WTC11 (cell line): ENCODE data around the gene UBAC2. TPM values are rescaled to one million over a fixed set of nuclear protein-coding genes. Genes with fewer than 3 reads are reported as not detected.

ENCODE experiments used
- ATAC-seq: fragments of 200-7000 bp; cut with Tn5 transposase; 2 replicates; pipeline ENCODE4 v1.10.0; 2021; ENCODE audit warnings: mild to moderate bottlenecking, moderate library complexity
- CTCF ChIA-PET: fragments of 300-600 bp; sonication (Branson Sonifier 250); formaldehyde crosslinking; loops from one replicate; lab custom pipeline; 2021; ENCODE audit warnings: antibody characterized with exemption; lab: Charles Lee
- POLR2A ChIA-PET: fragments of 350-600 bp; sonication (Branson Sonifier 250); formaldehyde crosslinking; loops from one replicate; lab custom pipeline; 2021; ENCODE audit warnings: antibody characterized with exemption; lab: Charles Lee
- DNase-seq: peaks from one replicate; pipeline ENCODE4 v3.0.0; 2021; ENCODE audit warnings: low spot score
- H3K27ac Mint-ChIP-seq: 2 replicates; pipeline ENCODE4 v1.8.0; 2021; ENCODE audit warnings: mixed read lengths
- H3K27me3 Mint-ChIP-seq: 2 replicates; pipeline ENCODE4 v1.8.0; 2021; ENCODE audit warnings: low read depth, mild to moderate bottlenecking, moderate library complexity, mixed read lengths
- H3K36me3 Mint-ChIP-seq: 2 replicates; pipeline ENCODE4 v1.8.0; 2021; ENCODE audit warnings: mixed read lengths
- H3K4me1 Mint-ChIP-seq: 2 replicates; pipeline ENCODE4 v1.8.0; 2022; ENCODE audit warnings: mixed read lengths
- H3K4me3 Mint-ChIP-seq: 2 replicates; pipeline ENCODE4 v1.8.0; 2021; ENCODE audit warnings: mild to moderate bottlenecking, moderate library complexity, mixed read lengths
- H3K9me3 Mint-ChIP-seq: 2 replicates; pipeline ENCODE4 v1.8.0; 2021; ENCODE audit warnings: mixed read lengths
- EMX1 ChIP-seq: fragments of 250-450 bp; sonication (Bioruptor Pico); IDR thresholded peaks from 2 replicates; pipeline ENCODE4 v1.8.0; 2021; ENCODE audit warnings: mild to moderate bottlenecking
- FOXJ3 ChIP-seq: sonication (generic); formaldehyde crosslinking; IDR thresholded peaks from 2 replicates; pipeline ENCODE4 v1.9.0; 2021; ENCODE audit warnings: missing genetic modification reagents, mild to moderate bottlenecking, borderline replicate concordance
- JUN ChIP-seq: sonication (generic); formaldehyde crosslinking; IDR thresholded peaks from 2 replicates; pipeline ENCODE4 v1.8.0; 2023; ENCODE audit warnings: mild to moderate bottlenecking, missing genetic modification reagents
- NR1H2 ChIP-seq: sonication (generic); formaldehyde crosslinking; IDR thresholded peaks from 2 replicates; pipeline ENCODE4 v1.9.0; 2021; ENCODE audit warnings: mild to moderate bottlenecking, moderate library complexity, missing genetic modification reagents
- SMAD3 ChIP-seq: sonication (generic); formaldehyde crosslinking; IDR thresholded peaks from 2 replicates; pipeline ENCODE4 v1.8.0; 2022; ENCODE audit warnings: missing genetic modification reagents, mild to moderate bottlenecking, borderline replicate concordance
- SOX15 ChIP-seq: fragments of 250-450 bp; sonication (Bioruptor Pico); IDR thresholded peaks from 2 replicates; pipeline ENCODE4 v1.9.0; 2021; ENCODE audit warnings: mild to moderate bottlenecking
- ZNF232 ChIP-seq: sonication (generic); formaldehyde crosslinking; IDR thresholded peaks from 2 replicates; pipeline ENCODE4 v1.8.0; 2022; ENCODE audit warnings: mild to moderate bottlenecking, missing genetic modification reagents
- ZNF416 ChIP-seq: fragments of 250-450 bp; sonication (Bioruptor Pico); IDR thresholded peaks from 2 replicates; pipeline ENCODE4 v1.9.0; 2021; ENCODE audit warnings: mild to moderate bottlenecking, inconsistent platforms
- ZNF671 ChIP-seq: fragments of 250-450 bp; sonication (Bioruptor Pico); IDR thresholded peaks from 2 replicates; pipeline ENCODE4 v1.8.0; 2021; ENCODE audit warnings: mild to moderate bottlenecking
- total RNA-seq: library from RNA; stranded (reverse); gene quantifications from 3 replicates; pipeline ENCODE4 v1.2.3, GENCODE V29; 2021
- TF ChIP-seq, protein P1 (sequence below): sonication (generic); formaldehyde crosslinking; IDR thresholded peaks from 2 replicates; pipeline ENCODE4 v1.8.1; 2023; ENCODE audit warnings: mild to moderate bottlenecking, missing genetic modification reagents, borderline replicate concordance
- TF ChIP-seq, protein P2 (sequence below): sonication (generic); formaldehyde crosslinking; IDR thresholded peaks from 2 replicates; pipeline ENCODE4 v1.8.1; 2022; ENCODE audit warnings: low read depth, mild to moderate bottlenecking, moderate library complexity, missing genetic modification reagents, borderline replicate concordance
- TF ChIP-seq, protein P3 (sequence below): sonication (generic); formaldehyde crosslinking; conservative IDR thresholded peaks from 2 replicates; pipeline ENCODE4 v1.8.1; 2023; ENCODE audit warnings: mild to moderate bottlenecking, low read depth, missing genetic modification reagents, moderate library complexity
- TF ChIP-seq, protein P4 (sequence below): sonication (generic); formaldehyde crosslinking; IDR thresholded peaks from 2 replicates; pipeline ENCODE4 v1.8.0; 2022; ENCODE audit warnings: mild to moderate bottlenecking, missing genetic modification reagents
- TF ChIP-seq, protein P5 (sequence below): fragments of 250-450 bp; sonication (Bioruptor Pico); IDR thresholded peaks from 2 replicates; pipeline ENCODE4 v1.9.0; 2021; ENCODE audit warnings: moderate library complexity, mild to moderate bottlenecking, inconsistent platforms, borderline replicate concordance
- TF ChIP-seq, protein P6 (sequence below): sonication (generic); formaldehyde crosslinking; IDR thresholded peaks from 2 replicates; pipeline ENCODE4 v1.8.0; 2022; ENCODE audit warnings: mild to moderate bottlenecking, missing genetic modification reagents
- TF ChIP-seq, protein P7 (sequence below): sonication (generic); formaldehyde crosslinking; IDR thresholded peaks from 2 replicates; pipeline ENCODE4 v1.8.1; 2023; ENCODE audit warnings: mild to moderate bottlenecking, moderate library complexity, missing genetic modification reagents
- TF ChIP-seq, protein P8 (sequence below): sonication (generic); formaldehyde crosslinking; IDR thresholded peaks from 2 replicates; pipeline ENCODE4 v1.8.0; 2023; ENCODE audit warnings: missing genetic modification reagents, mild to moderate bottlenecking, borderline replicate concordance

The UBAC2 gene
- total RNA-seq, 1 experiment from 2014 or later: 64.7 TPM

DNA sequence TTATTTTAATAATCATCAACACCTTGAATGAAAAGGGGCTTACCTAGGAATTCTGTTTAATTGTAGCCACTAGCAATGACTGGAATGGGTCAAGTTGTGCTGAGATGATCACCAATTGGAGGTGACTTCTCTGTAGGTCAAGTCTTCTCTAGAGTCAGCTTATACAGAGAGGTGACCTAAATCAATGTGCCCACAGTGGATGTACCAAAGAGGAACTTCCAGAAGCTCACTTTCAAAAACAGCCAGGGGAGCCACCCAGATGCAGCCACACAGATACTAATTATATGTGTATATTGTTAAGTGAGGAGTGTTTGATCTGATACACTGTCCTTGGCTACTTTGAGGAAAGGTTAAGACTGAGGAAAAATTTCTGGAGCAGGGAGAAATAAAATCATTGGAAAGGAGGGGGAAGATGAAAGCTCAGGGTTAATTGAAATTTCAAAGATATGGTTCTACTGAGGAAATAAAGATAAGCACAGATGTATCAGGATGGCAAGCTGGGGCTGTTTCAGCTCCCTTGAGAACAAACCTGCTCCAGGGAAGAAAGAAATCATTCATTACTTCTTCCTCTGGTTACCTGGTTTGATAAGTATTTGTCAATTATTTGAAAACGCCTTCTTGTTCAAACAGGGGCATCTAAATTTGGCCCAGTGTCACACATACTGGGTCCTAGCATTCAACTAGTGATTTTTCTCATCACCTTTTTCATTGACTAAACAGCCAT lies 101.4 kb downstream of the UBAC2 start (continued):
- no peak for TF ChIP-seq ZNF232 (CRISPR knock-in tag)
- TF ChIP-seq, protein P1, sequence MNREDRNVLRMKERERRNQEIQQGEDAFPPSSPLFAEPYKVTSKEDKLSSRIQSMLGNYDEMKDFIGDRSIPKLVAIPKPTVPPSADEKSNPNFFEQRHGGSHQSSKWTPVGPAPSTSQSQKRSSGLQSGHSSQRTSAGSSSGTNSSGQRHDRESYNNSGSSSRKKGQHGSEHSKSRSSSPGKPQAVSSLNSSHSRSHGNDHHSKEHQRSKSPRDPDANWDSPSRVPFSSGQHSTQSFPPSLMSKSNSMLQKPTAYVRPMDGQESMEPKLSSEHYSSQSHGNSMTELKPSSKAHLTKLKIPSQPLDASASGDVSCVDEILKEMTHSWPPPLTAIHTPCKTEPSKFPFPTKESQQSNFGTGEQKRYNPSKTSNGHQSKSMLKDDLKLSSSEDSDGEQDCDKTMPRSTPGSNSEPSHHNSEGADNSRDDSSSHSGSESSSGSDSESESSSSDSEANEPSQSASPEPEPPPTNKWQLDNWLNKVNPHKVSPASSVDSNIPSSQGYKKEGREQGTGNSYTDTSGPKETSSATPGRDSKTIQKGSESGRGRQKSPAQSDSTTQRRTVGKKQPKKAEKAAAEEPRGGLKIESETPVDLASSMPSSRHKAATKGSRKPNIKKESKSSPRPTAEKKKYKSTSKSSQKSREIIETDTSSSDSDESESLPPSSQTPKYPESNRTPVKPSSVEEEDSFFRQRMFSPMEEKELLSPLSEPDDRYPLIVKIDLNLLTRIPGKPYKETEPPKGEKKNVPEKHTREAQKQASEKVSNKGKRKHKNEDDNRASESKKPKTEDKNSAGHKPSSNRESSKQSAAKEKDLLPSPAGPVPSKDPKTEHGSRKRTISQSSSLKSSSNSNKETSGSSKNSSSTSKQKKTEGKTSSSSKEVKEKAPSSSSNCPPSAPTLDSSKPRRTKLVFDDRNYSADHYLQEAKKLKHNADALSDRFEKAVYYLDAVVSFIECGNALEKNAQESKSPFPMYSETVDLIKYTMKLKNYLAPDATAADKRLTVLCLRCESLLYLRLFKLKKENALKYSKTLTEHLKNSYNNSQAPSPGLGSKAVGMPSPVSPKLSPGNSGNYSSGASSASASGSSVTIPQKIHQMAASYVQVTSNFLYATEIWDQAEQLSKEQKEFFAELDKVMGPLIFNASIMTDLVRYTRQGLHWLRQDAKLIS (CRISPR knock-in tag): no peak
- TF ChIP-seq, all 79 proteins: peak for 0

DNA sequence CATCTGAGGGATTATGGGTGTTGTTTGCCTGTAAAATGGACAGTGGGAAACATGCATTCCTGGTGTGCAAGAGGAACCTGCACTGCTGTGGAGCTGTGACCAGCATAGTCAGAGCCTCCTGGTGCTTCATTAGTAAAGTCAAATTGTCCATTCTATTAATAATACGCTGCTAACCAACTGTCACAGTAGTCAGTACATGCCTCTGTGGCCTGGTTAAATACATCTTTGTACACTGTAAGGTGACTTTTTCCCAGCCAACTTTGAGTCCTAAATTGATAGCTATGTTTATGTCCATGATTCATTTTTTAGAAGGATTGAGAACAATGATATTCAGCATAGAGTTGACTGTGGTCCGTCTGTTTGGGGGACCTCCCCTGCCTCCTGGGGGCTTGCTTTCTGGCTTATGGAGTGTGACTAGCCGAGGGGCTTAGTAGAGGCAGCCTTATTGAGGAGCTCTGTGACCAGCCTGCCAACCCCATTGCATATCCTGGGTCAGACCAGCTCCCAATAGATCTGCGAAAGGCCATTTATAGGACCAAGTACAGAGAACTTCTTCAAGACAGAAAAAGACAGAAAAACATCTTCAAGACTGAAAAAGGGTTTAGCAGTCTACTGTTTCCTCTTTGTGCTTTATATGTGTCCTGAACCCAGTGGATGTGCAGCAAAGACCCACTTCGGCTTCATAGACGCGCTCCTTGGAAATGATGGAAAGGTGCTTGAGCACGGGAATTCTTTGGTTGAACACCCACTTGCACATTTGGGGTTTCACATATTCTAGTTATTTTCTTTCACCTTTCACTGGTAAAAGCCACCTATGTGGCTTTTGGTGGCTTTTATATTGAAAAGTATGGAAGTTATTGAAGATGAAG lies 102.2 kb downstream of the UBAC2 start:
- peaks cover 12% of the 10 kb centered on the region for H3K4me1 Mint-ChIP-seq
- DNase-seq (no peak), ATAC-seq (no peak)
- H3K36me3 Mint-ChIP-seq: no peaks in the 10 kb centered on the region
- no peaks in the 10 kb centered on the region for H3K27me3 Mint-ChIP-seq
- no peak overlapping the region for H3K27ac Mint-ChIP-seq
- TF ChIP-seq NR1H2 (no peak), SOX15 (CRISPR knock-in tag) (no peak), ZNF671 (no peak), JUN (CRISPR knock-in tag) (no peak), SMAD3 (no peak), FOXJ3 (CRISPR knock-in tag) (no peak), EMX1 (no peak), ZNF416 (CRISPR knock-in tag) (no peak)
- TF ChIP-seq, protein P2, sequence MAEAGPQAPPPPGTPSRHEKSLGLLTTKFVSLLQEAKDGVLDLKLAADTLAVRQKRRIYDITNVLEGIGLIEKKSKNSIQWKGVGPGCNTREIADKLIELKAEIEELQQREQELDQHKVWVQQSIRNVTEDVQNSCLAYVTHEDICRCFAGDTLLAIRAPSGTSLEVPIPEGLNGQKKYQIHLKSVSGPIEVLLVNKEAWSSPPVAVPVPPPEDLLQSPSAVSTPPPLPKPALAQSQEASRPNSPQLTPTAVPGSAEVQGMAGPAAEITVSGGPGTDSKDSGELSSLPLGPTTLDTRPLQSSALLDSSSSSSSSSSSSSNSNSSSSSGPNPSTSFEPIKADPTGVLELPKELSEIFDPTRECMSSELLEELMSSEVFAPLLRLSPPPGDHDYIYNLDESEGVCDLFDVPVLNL: no peak
- TF ChIP-seq, protein P3, sequence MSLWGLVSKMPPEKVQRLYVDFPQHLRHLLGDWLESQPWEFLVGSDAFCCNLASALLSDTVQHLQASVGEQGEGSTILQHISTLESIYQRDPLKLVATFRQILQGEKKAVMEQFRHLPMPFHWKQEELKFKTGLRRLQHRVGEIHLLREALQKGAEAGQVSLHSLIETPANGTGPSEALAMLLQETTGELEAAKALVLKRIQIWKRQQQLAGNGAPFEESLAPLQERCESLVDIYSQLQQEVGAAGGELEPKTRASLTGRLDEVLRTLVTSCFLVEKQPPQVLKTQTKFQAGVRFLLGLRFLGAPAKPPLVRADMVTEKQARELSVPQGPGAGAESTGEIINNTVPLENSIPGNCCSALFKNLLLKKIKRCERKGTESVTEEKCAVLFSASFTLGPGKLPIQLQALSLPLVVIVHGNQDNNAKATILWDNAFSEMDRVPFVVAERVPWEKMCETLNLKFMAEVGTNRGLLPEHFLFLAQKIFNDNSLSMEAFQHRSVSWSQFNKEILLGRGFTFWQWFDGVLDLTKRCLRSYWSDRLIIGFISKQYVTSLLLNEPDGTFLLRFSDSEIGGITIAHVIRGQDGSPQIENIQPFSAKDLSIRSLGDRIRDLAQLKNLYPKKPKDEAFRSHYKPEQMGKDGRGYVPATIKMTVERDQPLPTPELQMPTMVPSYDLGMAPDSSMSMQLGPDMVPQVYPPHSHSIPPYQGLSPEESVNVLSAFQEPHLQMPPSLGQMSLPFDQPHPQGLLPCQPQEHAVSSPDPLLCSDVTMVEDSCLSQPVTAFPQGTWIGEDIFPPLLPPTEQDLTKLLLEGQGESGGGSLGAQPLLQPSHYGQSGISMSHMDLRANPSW: no peak
- TF ChIP-seq, protein P4, sequence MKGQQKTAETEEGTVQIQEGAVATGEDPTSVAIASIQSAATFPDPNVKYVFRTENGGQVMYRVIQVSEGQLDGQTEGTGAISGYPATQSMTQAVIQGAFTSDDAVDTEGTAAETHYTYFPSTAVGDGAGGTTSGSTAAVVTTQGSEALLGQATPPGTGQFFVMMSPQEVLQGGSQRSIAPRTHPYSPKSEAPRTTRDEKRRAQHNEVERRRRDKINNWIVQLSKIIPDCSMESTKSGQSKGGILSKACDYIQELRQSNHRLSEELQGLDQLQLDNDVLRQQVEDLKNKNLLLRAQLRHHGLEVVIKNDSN (CRISPR knock-in tag): no peak
- TF ChIP-seq, protein P5, sequence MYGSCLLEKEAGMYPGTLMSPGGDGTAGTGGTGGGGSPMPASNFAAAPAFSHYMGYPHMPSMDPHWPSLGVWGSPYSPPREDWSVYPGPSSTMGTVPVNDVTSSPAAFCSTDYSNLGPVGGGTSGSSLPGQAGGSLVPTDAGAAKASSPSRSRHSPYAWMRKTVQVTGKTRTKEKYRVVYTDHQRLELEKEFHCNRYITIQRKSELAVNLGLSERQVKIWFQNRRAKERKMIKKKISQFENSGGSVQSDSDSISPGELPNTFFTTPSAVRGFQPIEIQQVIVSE: no peak
- TF ChIP-seq, protein P6, sequence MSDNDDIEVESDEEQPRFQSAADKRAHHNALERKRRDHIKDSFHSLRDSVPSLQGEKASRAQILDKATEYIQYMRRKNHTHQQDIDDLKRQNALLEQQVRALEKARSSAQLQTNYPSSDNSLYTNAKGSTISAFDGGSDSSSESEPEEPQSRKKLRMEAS: no peak
- TF ChIP-seq, protein P7, sequence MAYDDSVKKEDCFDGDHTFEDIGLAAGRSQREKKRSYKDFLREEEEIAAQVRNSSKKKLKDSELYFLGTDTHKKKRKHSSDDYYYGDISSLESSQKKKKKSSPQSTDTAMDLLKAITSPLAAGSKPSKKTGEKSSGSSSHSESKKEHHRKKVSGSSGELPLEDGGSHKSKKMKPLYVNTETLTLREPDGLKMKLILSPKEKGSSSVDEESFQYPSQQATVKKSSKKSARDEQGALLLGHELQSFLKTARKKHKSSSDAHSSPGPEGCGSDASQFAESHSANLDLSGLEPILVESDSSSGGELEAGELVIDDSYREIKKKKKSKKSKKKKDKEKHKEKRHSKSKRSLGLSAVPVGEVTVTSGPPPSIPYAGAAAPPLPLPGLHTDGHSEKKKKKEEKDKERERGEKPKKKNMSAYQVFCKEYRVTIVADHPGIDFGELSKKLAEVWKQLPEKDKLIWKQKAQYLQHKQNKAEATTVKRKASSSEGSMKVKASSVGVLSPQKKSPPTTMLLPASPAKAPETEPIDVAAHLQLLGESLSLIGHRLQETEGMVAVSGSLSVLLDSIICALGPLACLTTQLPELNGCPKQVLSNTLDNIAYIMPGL (CRISPR knock-in tag): no peak
- TF ChIP-seq, protein P8, sequence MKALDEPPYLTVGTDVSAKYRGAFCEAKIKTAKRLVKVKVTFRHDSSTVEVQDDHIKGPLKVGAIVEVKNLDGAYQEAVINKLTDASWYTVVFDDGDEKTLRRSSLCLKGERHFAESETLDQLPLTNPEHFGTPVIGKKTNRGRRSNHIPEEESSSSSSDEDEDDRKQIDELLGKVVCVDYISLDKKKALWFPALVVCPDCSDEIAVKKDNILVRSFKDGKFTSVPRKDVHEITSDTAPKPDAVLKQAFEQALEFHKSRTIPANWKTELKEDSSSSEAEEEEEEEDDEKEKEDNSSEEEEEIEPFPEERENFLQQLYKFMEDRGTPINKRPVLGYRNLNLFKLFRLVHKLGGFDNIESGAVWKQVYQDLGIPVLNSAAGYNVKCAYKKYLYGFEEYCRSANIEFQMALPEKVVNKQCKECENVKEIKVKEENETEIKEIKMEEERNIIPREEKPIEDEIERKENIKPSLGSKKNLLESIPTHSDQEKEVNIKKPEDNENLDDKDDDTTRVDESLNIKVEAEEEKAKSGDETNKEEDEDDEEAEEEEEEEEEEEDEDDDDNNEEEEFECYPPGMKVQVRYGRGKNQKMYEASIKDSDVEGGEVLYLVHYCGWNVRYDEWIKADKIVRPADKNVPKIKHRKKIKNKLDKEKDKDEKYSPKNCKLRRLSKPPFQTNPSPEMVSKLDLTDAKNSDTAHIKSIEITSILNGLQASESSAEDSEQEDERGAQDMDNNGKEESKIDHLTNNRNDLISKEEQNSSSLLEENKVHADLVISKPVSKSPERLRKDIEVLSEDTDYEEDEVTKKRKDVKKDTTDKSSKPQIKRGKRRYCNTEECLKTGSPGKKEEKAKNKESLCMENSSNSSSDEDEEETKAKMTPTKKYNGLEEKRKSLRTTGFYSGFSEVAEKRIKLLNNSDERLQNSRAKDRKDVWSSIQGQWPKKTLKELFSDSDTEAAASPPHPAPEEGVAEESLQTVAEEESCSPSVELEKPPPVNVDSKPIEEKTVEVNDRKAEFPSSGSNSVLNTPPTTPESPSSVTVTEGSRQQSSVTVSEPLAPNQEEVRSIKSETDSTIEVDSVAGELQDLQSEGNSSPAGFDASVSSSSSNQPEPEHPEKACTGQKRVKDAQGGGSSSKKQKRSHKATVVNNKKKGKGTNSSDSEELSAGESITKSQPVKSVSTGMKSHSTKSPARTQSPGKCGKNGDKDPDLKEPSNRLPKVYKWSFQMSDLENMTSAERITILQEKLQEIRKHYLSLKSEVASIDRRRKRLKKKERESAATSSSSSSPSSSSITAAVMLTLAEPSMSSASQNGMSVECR (CRISPR knock-in tag): no peak
- ChIA-PET POLR2A (no interaction called here), CTCF (interaction anchor here (1.4 kb wide), 1 partner anchor 37 kb away, joined by 3 read pairs; no protein-coding TSS in a partner anchor)
- no peaks in the 10 kb centered on the region for H3K9me3 Mint-ChIP-seq
- H3K4me3 Mint-ChIP-seq: no peak overlapping the region
